ENCODE results near the gene ABCB11.

DNA sequence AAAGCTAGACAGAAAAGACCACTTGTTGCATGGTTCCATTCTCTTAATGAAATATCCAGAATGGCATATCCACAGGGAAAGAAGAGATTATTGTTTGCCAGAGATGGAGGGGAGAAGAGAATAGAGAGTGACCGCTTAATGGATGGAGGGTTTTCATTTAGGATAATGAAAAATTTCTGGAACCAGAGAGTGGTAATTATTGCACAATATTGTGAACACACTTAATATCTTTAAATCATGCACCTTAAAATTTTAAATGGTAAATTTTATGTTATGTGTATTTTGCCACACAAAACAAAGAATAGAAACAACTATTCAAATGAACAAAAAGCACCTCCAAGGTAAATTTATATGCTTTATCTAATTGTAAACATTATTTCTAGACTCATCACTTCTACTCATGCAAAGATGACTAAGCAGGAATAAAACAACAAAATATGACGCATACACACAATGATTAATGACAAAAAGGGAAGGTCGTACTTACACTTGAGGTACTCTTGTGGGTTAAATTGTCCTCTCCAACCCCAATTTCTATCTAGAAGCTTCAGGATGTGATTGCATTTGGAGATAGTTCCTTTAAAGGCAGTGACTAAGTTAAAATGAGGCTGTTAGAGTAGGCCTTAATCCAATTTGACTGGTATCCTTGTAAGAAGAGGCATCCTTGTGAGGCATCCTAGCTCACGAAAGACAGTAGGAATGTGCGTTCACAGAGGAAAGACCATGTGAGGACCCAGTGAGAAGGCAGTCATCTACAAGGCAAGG lies 19.5 kb upstream of the ABCB11 start:
- TF ChIP-seq, protein P1, sequence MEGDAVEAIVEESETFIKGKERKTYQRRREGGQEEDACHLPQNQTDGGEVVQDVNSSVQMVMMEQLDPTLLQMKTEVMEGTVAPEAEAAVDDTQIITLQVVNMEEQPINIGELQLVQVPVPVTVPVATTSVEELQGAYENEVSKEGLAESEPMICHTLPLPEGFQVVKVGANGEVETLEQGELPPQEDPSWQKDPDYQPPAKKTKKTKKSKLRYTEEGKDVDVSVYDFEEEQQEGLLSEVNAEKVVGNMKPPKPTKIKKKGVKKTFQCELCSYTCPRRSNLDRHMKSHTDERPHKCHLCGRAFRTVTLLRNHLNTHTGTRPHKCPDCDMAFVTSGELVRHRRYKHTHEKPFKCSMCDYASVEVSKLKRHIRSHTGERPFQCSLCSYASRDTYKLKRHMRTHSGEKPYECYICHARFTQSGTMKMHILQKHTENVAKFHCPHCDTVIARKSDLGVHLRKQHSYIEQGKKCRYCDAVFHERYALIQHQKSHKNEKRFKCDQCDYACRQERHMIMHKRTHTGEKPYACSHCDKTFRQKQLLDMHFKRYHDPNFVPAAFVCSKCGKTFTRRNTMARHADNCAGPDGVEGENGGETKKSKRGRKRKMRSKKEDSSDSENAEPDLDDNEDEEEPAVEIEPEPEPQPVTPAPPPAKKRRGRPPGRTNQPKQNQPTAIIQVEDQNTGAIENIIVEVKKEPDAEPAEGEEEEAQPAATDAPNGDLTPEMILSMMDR (IDR thresholded peaks at IDR 0.05; ENCODE audit: insufficient read depth, low read length), result no peak
- TF ChIP-seq POLR2AphosphoS5 (IDR thresholded peaks at IDR 0.05; ENCODE audit: low read depth), result no peak
- TF ChIP-seq GABPA (IDR thresholded peaks at IDR 0.05; ENCODE audit: low read depth), result no peak
- TF ChIP-seq, protein P2, sequence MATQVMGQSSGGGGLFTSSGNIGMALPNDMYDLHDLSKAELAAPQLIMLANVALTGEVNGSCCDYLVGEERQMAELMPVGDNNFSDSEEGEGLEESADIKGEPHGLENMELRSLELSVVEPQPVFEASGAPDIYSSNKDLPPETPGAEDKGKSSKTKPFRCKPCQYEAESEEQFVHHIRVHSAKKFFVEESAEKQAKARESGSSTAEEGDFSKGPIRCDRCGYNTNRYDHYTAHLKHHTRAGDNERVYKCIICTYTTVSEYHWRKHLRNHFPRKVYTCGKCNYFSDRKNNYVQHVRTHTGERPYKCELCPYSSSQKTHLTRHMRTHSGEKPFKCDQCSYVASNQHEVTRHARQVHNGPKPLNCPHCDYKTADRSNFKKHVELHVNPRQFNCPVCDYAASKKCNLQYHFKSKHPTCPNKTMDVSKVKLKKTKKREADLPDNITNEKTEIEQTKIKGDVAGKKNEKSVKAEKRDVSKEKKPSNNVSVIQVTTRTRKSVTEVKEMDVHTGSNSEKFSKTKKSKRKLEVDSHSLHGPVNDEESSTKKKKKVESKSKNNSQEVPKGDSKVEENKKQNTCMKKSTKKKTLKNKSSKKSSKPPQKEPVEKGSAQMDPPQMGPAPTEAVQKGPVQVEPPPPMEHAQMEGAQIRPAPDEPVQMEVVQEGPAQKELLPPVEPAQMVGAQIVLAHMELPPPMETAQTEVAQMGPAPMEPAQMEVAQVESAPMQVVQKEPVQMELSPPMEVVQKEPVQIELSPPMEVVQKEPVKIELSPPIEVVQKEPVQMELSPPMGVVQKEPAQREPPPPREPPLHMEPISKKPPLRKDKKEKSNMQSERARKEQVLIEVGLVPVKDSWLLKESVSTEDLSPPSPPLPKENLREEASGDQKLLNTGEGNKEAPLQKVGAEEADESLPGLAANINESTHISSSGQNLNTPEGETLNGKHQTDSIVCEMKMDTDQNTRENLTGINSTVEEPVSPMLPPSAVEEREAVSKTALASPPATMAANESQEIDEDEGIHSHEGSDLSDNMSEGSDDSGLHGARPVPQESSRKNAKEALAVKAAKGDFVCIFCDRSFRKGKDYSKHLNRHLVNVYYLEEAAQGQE (IDR thresholded peaks at IDR 0.05; ENCODE audit: insufficient replicate concordance, low read depth), result no peak
